Motor neuron (in vitro differentiated cells): ENCODE measurements around the gene POLR2F. TPM values are rescaled to one million over a fixed set of nuclear protein-coding genes. Genes with fewer than 3 reads are reported as not detected.
"Not testable (repeated sequence)": the region's sequence is repeated elsewhere in the genome, so short reads cannot be mapped to it uniquely, and the experiment has no call there.

Experiments
- ATAC-seq, 8 experiments: fragments of 200-7000 bp; cut with Tn5 transposase; replicated peaks in 6 of 8; 2 replicates each; pipeline ENCODE4 v1.8.0; 2021; ENCODE audit warnings: mild to moderate bottlenecking in 8 of 8, moderate library complexity in 8 of 8
- H3K27ac ChIP-seq, 2 donors: fragments of 250-450 bp; sonication (Bioruptor Pico); 2 replicates each; pipeline ENCODE4 v1.9.0; 2021; ENCODE audit warnings: antibody characterized with exemption in 2 of 2, mild to moderate bottlenecking in 2 of 2, moderate library complexity in 1 of 2
- H3K4me1 ChIP-seq, 2 donors: fragments of 250-450 bp; sonication (Bioruptor Pico); replicated peaks in 1 of 2; 2 replicates each; pipeline ENCODE4 v1.6.1; 2021; ENCODE audit warnings: antibody characterized with exemption in 2 of 2, mild to moderate bottlenecking in 2 of 2, moderate library complexity in 1 of 2
- H3K4me3 ChIP-seq, 5 donors: fragments of 250-450 bp; sonication (Bioruptor Pico); 2 replicates each; pipeline ENCODE4 v1.9.0; 2021; ENCODE audit warnings: antibody characterized with exemption in 5 of 5, mild to moderate bottlenecking in 5 of 5, moderate library complexity in 4 of 5
- WGBS, 10 experiments: fragments of 450-650 bp; shearing (Covaris generic); methylation state at CpG; one replicate each; pipeline ENCODE4 v1.0.0; 2022; 5-methylcytosine and 5-hydroxymethylcytosine counted together
- in situ Hi-C, 9 experiments: fragments of 400-800 bp; cut with MboI; loops; one replicate each; pipeline ENCODE4 v1.15.0; 2021; ENCODE audit warnings: low sequenced_read_pairs in 9 of 9, low pct_unique_long_range_greater_than_20kb in 2 of 9; ENCODE audit not compliant: unreplicated experiment in 9 of 9
- total RNA-seq, 8 experiments: library from RNA; unstranded; fragments of 300-600 nt; gene quantifications; 2 replicates each; pipeline versions ENCODE4 v1.2.3 to v1.2.4, GENCODE V29; 2022

Gene POLR2F
- total RNA-seq, 8 experiments from 2014 or later: 69.1 to 147 (median 106) TPM

DNA sequence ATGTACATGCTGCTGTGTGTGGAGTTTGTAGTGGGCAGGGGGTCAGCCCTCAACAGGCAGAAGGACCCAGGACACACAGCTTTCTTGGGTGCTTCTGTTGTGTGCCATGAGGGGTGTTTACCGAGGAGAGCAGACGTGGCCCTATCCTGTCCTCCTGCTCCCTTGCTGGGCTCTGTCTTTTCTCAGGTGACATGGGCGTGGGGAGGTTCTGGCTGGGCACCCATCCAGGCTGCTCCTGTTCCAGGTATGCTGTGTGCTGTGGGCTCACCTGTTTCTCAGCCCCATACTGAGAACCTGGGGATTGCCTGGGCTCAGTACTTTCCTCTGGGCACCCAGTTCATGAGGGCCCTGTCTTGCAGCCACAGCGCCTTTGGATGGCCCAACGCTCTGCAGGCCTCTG, 24.1 kb upstream of the POLR2F start:
- Histone ChIP-seq H3K4me1 (peaks cover 0 to 2% of the 10 kb centered on the region in 2 donors), H3K27ac (no peak overlapping the region), H3K4me3 (no peak overlapping the region)
- in situ Hi-C loops: no loop called here
- ATAC-seq: no peak
- 90 to 100% (median 100%) methylated on average over 1 to 4 of the region's 5 CpGs; no CpG with 5 or more reads in 6 of the 10 experiments for WGBS, 10 experiments

DNA sequence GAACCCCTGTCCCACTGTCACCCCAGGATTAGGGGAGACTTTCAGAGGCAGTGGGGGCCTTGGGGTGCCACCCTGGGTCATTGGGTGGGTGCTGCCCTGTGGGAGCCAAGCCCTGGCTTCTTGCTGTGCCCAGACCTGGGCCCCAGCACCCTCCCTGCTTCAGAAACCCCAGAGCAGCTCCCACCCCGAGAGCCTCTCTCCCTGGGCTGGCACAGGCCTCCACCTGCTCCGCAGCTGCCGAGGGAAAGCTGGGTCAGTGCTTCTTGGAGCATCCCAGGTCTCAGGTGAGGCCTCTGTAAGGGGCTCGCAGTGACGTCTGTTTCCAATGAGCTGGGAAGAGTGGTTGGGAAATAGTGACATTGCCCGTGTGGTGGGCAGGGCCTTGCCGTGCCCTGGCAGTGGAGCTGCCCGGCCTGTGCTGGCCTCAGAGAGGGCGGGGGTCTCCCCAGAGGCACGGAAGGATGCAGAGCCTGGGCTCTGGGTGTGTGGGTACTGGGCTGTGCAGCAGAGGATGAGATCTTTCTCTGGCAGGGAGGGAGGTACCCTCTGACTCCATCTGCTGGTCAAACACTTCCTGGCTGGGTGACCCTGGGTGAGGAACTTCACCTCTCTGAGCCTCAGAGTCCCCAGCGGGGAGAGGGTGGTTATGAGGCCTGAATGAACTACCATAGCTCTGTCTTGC, 23.1 kb upstream of the POLR2F start:
- H3K4me3 ChIP-seq: no peak overlapping the region
- in situ Hi-C loops: no loop called here
- no peak overlapping the region for H3K27ac ChIP-seq
- 40 to 93% (median 87%) methylated on average over 1 to 3 of the region's 11 CpGs; no CpG with 5 or more reads in 7 of the 10 experiments for whole genome bisulfite sequencing, 10 experiments
- peaks cover 0 to 2% of the 10 kb centered on the region in 2 donors for H3K4me1 ChIP-seq
- ATAC-seq: peak in 3 of 8 experiments; percentile 17 to 36 (median 17)

DNA sequence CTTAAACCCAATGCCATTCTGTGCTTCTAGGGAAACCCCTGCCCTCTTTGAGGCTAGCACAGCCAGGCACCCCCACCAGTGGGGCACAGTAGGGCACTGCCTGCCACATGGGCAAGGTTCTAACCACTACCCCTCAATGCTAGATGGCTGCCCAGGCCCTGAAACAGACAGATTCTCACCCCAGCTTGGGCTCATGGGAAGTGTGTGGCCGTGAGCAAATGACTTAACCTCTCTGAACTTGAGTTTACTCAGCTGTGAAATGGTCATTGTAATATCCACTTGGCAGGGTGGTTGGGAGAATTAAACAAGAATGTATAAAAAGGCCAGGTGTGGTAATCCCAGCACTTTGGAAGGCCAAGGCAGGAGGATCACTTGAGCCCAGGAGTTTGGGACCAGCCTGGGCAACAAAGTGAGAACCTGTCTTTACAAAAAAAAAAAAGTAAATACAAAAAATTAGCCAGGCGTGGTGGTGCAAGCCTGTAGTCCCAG, 22.5 kb upstream of the POLR2F start:
- Histone ChIP-seq H3K27ac (no peak overlapping the region), H3K4me3 (no peak overlapping the region), H3K4me1 (peaks cover 0 to 2% of the 10 kb centered on the region in 2 donors)
- in situ Hi-C loops: no loop called here
- 46 to 100% (median 86%) methylated on average over 1 to 2 of the region's 2 CpGs; no CpG with 5 or more reads in 3 of the 10 experiments for WGBS, 10 experiments
- ATAC-seq: no peak

DNA sequence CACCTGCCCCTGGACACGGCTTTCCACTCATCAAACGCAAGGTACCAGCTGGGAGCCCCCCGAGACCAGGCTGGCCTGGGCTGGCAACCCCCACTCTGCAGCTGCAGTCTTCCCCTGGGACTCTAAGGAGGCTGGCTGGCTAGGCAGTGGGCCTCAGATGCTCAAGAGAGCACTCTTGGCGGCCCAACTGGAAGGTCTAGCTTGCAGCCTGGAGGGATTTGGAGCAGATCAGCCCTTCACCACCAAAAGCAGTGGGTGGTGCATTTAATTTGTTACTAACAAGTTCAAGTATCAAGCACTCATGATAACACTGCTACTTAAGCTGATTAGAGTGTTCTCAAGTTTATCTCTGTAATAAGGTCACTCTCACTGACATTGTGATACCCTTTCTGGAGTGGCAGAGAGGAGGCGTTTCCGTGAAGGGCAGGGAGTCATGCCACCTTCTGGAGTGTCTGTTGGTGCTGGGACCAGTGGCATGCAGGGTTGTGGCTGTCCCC, 21.6 kb upstream of the POLR2F start:
- H3K27ac ChIP-seq: no peak overlapping the region
- WGBS, 10 experiments: 94 to 97% methylated on average over 3 to 4 of the region's 6 CpGs; no CpG with 5 or more reads in 8 of the 10 experiments
- peaks cover 0 to 2% of the 10 kb centered on the region in 2 donors for H3K4me1 ChIP-seq
- H3K4me3 ChIP-seq: no peak overlapping the region
- no peak for ATAC-seq
- in situ Hi-C loops: no loop called here

DNA sequence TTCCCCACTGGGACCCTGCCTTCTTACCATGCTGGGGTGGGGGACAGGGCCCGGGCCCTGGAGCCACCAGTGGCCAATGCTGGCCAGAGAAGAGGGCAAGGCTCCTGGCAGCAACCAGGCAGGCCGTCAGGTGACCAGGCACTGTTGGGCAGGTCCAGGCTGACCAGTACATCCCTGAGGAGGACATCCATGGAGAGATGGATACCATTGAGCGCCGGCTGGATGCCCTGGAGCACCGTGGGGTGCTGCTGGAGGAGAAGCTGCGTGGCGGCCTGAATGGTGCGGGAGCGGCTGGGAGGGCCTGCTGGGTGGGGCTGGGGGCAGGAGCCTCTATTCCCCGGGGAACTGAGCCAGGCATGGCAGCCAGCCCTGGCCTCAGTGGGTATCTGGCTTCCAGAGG, 21.1 kb upstream of the POLR2F start:
- 100% methylated on average over 1 of the region's 10 CpGs; no CpG with 5 or more reads in 9 of the 10 experiments for WGBS, 10 experiments
- no peak overlapping the region for H3K4me3 ChIP-seq
- in situ Hi-C loops: no loop called here
- H3K27ac ChIP-seq: no peak overlapping the region
- ATAC-seq: no peak
- peaks cover 0 to 2% of the 10 kb centered on the region in 2 donors for H3K4me1 ChIP-seq

DNA sequence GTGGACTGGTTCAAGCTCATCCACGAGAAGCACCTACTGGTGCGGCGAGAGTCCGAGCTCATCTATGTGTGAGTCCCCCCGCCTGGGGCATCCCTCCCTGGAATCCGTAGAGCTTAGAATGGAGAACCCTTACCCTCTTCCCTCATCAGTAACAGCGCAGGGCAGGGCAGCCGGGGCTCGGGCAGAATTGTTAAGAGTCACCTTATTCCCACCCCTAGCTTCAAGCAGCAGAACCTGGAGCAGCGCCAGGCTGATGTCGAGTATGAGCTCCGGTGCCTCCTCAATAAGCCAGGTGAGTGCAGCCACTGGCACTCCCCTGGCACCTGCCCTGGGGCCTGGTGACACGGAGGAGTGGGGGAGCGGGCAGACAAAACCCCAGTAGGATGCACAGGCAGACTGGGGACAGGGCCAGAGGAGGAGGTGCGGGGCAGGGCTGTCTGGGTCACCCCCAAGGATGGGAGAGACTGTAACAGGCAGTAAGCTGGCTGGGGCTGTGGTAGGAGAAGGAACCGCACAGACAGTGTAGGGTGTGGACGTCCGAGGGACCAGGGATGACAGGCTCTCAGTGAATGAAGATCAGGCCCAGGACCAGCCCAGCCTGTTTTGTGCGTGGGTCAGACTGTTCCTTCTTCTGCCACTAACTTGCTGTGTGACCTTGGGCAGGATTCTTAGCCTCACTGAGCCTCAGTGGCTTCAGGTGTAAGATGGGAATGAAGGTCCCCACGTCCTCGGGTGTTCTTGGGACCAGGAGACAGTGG, 20.5 kb upstream of the POLR2F start:
- H3K27ac ChIP-seq: no peak overlapping the region
- ATAC-seq: no peak
- 80 to 100% (median 91%) methylated on average over 1 to 5 of the region's 21 CpGs; no CpG with 5 or more reads in 4 of the 10 experiments for WGBS, 10 experiments
- in situ Hi-C loops: no loop called here
- no peak overlapping the region for H3K4me3 ChIP-seq
- peaks cover 0 to 2% of the 10 kb centered on the region in 2 donors for H3K4me1 ChIP-seq

DNA sequence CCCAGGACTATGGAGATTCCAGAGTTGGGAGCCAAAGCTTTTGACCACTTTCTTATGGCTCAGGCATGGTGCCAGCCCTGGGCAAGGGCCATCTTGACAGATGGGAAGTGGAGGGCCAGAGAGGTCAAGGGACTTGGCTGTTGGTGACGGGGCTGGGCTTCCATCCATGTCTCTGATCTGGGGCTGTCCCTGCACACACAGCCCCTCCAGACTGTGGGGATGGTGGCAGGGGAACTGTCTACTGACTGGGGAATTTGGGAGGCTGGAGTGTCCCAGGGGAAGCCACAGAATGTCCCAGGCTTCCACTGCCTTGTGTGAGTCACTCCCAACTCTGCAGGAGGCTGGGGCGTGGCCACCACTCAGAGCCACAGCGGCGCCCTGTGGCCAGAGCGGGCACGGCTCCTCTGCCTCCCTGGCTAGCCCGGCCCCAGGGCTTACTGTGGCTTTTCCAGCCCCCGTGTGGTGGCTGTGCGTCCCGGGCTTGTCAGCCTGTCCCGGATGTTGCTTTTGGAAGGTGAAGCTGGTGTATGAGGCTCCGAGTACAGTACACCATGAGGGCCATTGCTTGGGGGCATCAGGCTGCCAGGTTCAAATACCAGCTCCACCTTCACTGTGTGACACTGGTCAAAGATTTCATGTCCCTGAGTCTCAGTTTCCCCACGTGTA, 19.7 kb upstream of the POLR2F start:
- peak; percentile 97 to 99 (median 98) for ATAC-seq
- Histone ChIP-seq H3K27ac (no peak overlapping the region), H3K4me3 (no peak overlapping the region), H3K4me1 (peaks cover 0 to 2% of the 10 kb centered on the region in 2 donors)
- 0 to 83% (median 49%) methylated on average over 1 to 5 of the region's 13 CpGs; no CpG with 5 or more reads in 6 of the 10 experiments for WGBS, 10 experiments
- in situ Hi-C loops: no loop called here

DNA sequence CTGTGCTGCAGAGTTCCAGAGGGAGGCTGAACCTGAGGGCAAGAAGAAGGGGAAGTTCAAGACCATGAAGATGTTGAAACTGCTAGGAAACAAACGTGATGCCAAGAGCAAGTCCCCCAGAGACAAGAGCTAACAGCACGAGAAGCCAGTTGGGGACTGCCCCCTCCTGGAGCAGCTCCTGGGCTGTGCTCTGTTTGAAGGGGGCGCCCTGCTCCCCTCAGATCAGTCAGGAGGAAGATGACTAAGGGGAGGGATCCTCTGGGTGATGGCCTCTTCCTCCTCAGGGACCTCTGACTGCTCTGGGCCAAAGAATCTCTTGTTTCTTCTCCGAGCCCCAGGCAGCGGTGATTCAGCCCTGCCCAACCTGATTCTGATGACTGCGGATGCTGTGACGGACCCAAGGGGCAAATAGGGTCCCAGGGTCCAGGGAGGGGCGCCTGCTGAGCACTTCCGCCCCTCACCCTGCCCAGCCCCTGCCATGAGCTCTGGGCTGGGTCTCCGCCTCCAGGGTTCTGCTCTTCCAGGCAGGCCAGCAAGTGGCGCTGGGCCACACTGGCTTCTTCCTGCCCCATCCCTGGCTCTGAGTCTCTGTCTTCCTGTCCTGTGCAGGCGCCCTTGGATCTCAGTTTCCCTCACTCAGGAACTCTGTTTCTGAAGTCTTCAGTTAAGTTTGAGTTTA, 12.7 kb upstream of the POLR2F start:
- ATAC-seq: peak in 1 of 8 experiments; percentile 27
- Histone ChIP-seq H3K4me3 (no peak overlapping the region), H3K4me1 (no peaks in the 10 kb centered on the region), H3K27ac (no peak overlapping the region)
- 21 to 100% (median 84%) methylated on average over 1 to 7 of the region's 12 CpGs; no CpG with 5 or more reads in 5 of the 10 experiments for WGBS, 10 experiments
- in situ Hi-C loops: no loop called here

DNA sequence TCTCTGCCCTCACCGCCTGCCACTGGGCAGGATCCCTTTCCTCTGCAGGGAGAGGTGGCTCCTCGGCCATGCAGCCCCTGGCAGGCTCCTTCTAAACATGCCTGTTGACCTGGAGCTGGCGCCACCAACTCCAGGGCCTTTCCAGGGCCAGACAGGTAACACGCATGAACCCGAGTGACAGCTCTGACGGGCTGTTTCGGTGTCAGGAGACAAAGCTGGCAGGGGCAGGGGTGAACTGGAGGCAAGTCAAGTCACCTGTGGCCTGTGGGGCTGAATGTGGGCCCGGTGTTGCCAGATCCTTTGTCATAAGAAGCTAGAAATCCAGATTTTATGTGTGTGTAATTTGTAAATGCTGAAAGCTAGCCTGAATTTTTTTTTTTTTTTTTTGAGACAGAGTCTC, 11.4 kb upstream of the POLR2F start:
- no peak overlapping the region for H3K27ac ChIP-seq
- WGBS, 10 experiments: 80 to 100% (median 80%) methylated on average over 1 to 6 of the region's 8 CpGs; no CpG with 5 or more reads in 5 of the 10 experiments
- ATAC-seq: no peak
- no peaks in the 10 kb centered on the region for H3K4me1 ChIP-seq
- H3K4me3 ChIP-seq: no peak overlapping the region
- in situ Hi-C loops: no loop called here

DNA sequence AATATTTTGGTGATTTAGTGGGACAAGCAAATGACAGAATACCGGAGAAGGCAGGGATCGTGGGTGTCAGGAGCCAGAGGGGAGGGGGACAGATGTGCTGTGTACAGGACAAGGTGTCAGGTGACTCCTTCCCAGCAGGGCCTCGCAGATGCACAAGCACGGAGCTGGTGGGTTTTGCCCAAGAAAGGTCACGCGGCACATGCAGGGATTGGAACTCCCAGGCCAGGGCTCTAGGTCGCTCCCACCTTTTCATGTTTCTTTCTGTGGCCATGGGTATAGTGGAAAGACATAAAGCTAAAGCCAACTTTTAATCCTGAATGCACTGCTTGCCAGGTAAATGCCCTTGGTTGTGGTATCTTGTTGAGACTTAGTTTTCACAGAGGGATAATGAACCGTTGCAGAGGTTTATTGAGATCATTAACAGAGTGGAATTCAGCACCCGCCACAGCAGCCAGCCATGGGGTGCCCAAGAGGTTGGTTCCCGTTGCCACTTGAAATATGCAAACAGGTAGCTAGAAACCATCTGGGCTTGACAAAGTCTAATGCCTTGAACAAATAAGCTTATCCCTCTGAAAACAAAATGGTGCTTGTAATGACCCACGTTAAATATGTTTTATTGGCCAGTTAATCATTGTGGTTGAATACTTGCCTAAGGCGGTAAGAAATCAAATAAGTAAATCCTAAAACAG, 10.2 kb upstream of the POLR2F start:
- no peak for ATAC-seq
- Histone ChIP-seq H3K4me1 (no peaks in the 10 kb centered on the region), H3K27ac (no peak overlapping the region), H3K4me3 (no peak overlapping the region)
- in situ Hi-C loops: no loop called here
- WGBS, 10 experiments: 67 to 100% (median 100%) methylated on average over 2 to 12 of the region's 12 CpGs; no CpG with 5 or more reads in 1 of the 10 experiments

DNA sequence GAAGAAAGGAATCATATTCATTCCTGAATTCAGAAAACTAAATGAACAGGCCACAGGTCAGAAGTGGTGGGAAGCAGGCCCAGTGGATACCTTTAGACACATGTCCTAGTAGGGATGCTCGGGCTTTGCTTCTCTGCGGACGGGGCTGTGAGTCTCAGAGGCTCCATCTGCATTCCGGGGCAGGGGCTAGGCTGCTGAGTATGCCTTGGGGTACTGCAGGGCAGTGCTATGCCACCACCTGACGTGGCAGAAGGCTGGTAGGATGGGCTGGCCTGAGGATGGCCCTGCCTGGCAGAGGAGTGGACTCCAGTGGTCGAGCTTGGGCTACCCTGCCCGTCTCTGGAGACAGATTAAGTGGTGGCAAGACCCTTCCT, 9.7 kb upstream of the POLR2F start:
- in situ Hi-C loops: no loop called here
- no peak overlapping the region for H3K27ac ChIP-seq
- H3K4me1 ChIP-seq: no peaks in the 10 kb centered on the region
- no peak for ATAC-seq
- 80 to 100% (median 94%) methylated on average over 1 to 5 of the region's 7 CpGs; no CpG with 5 or more reads in 5 of the 10 experiments for WGBS, 10 experiments
- no peak overlapping the region for H3K4me3 ChIP-seq

DNA sequence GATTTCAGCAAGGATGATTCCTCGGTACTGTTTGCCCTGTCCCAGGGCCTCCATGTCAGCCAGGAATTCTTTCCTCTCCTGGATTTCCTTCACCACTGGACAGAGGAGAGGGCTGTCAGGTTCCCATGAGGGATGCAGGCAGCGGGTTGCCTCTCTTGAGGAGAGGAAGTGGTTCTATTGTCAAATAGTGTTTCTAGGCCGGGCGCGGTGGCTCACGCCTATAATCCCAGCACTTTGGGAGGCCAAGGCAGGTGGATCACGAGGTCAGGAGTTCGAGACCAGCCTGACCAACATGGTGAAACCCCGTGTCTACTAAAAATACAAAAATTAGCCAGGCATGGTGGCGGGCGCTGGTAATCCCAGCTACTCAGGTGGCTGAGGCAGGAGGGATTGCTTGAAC, 9.1 kb upstream of the POLR2F start:
- ATAC-seq, H3K4me3 ChIP-seq, H3K27ac ChIP-seq, in situ Hi-C loops, H3K4me1 ChIP-seq: not testable (repeated sequence)
- 90 to 100% (median 100%) methylated on average over 1 to 4 of the region's 11 CpGs; no CpG with 5 or more reads in 4 of the 10 experiments for WGBS, 10 experiments
